ENCODE results near the gene SLC49A3. TPM values are rescaled to one million over a fixed set of nuclear protein-coding genes. Genes with fewer than 3 reads are reported as not detected.

The SLC49A3 gene
- total and polyA plus RNA-seq, 10 of the 15 experiments (the other 5 are each of a cell fraction or from before 2014, with no cell fraction given), result 0.09 to 0.85 (median 0.18) TPM; not detected in 4

DNA sequence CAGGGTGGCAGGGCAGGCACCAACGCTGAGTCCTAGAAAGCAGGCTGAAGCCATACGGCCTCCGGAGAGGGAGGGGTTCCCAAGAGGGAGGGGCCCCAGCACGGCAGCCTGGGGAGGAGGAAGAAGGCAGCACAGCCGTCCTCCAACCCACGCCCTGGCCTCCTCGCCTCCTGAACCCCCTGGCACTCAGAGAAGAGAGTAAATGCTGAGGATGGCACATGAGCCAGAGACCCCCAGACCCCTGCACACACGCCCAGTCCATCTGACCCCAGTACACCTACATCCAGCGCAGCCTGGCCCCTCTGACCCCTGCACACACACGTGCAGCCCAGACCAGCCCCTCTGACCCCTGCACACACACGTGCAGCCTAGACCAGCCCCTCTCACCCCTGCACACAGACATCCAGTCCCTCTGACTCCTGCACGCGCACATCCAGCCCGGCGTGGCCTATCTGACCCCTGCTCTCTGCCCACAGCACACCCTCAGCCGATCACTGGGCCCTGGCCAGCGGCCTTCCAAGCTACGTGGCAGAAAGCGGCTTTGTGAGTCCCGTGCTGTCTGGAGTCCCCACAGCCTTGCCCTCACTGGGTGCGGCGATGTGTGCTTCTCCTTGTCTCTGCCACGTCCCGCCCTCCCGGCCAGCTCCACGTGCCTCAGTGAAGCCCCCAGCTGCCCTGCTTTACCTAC, 33.3 kb downstream of the SLC49A3 start:
- Histone ChIP-seq H3K4me3 (no peak overlapping the region), H3K27me3 (replicated peaks in 1 of 2; ENCODE audit: control insufficient read depth in 2 of 2, insufficient read depth in 2 of 2, low read length in 1 of 2) (no peaks in the 10 kb centered on the region), H3K4me2 (ENCODE audit: control insufficient read depth, insufficient read depth) (no peak overlapping the region), H3K9ac (ENCODE audit: control insufficient read depth, insufficient read depth, low read length) (no peak overlapping the region), H2AFZ (ENCODE audit: control insufficient read depth, low read depth, low read length) (no peak overlapping the region), H4K20me1 (ENCODE audit: control insufficient read depth, insufficient read depth) (no peaks in the 10 kb centered on the region), H3K36me3 (ENCODE audit: control insufficient read depth in 2 of 2, insufficient read depth in 2 of 2, low read length in 1 of 2) (no peaks in the 10 kb centered on the region), H3K27ac (ENCODE audit: control insufficient read depth, insufficient read depth) (no peak overlapping the region), H3K79me2 (ENCODE audit: control insufficient read depth, insufficient read depth, low read length) (no peaks in the 10 kb centered on the region), H3K4me1 (ENCODE audit: control insufficient read depth, insufficient read depth, low read length) (no peaks in the 10 kb centered on the region), H3K9me3 (replicated peaks; ENCODE audit: control insufficient read depth, insufficient read depth, low read length) (no peaks in the 10 kb centered on the region; the same call in 2 of the 3 replicates)
- no TSS peak for BruUV-seq (replicated peaks)
- intact Hi-C loops (cut with micrococcal nuclease; ENCODE audit: unreplicated experiment) (no loop called here), in situ Hi-C loops (cut with MboI) (no loop called here)
- RAD21 ChIA-PET (ENCODE audit: unreplicated experiment), result no interaction called here
- CTCF ChIA-PET, result no interaction called here
- 50% methylated on average over 22 of the region's 26 CpGs for WGBS (ENCODE audit: insufficient coverage, insufficient replicate concordance, low lambda C conversion rate, missing lambda C conversion rate)
- SMC1A ChIA-PET (ENCODE audit: uncharacterized antibody, unreplicated experiment), result no interaction called here
- FAIRE-seq, result no peak
- no peak for ATAC-seq
- POLR2A ChIA-PET, result no interaction called here
- DNase-seq (ENCODE audit: low read depth, low spot score), result no peak
- TF ChIP-seq SUPT20H (IDR thresholded peaks at IDR 0.05; ENCODE audit: borderline replicate concordance, control insufficient read depth, low read depth, low read length), result no peak
- TF ChIP-seq ZBED1 (IDR thresholded peaks at IDR 0.05; ENCODE audit: borderline replicate concordance), result no peak
- TF ChIP-seq, protein P1, sequence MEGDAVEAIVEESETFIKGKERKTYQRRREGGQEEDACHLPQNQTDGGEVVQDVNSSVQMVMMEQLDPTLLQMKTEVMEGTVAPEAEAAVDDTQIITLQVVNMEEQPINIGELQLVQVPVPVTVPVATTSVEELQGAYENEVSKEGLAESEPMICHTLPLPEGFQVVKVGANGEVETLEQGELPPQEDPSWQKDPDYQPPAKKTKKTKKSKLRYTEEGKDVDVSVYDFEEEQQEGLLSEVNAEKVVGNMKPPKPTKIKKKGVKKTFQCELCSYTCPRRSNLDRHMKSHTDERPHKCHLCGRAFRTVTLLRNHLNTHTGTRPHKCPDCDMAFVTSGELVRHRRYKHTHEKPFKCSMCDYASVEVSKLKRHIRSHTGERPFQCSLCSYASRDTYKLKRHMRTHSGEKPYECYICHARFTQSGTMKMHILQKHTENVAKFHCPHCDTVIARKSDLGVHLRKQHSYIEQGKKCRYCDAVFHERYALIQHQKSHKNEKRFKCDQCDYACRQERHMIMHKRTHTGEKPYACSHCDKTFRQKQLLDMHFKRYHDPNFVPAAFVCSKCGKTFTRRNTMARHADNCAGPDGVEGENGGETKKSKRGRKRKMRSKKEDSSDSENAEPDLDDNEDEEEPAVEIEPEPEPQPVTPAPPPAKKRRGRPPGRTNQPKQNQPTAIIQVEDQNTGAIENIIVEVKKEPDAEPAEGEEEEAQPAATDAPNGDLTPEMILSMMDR (IDR thresholded peaks at IDR 0.05 in 2 of 3, conservative IDR thresholded peaks at IDR 0.05 in 1 of 3; ENCODE audit: control insufficient read depth in 2 of 3, extremely low read depth in 1 of 3, insufficient read depth in 1 of 3, low read depth in 3 of 3, low read length in 3 of 3), result no peak
- TF ChIP-seq WRNIP1 (IDR thresholded peaks at IDR 0.05; ENCODE audit: borderline replicate concordance, low read depth, low read length), result no peak
- TF ChIP-seq, protein P2, sequence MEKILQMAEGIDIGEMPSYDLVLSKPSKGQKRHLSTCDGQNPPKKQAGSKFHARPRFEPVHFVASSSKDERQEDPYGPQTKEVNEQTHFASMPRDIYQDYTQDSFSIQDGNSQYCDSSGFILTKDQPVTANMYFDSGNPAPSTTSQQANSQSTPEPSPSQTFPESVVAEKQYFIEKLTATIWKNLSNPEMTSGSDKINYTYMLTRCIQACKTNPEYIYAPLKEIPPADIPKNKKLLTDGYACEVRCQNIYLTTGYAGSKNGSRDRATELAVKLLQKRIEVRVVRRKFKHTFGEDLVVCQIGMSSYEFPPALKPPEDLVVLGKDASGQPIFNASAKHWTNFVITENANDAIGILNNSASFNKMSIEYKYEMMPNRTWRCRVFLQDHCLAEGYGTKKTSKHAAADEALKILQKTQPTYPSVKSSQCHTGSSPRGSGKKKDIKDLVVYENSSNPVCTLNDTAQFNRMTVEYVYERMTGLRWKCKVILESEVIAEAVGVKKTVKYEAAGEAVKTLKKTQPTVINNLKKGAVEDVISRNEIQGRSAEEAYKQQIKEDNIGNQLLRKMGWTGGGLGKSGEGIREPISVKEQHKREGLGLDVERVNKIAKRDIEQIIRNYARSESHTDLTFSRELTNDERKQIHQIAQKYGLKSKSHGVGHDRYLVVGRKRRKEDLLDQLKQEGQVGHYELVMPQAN (conservative IDR thresholded peaks at IDR 0.05), result no peak
- TF ChIP-seq ZBTB33 (IDR thresholded peaks at IDR 0.05), result no peak
- no peak for TF ChIP-seq TCF12 (IDR thresholded peaks at IDR 0.05; ENCODE audit: low read depth, low read length)
- TF ChIP-seq PRDM15 (CRISPR knock-in tag; IDR thresholded peaks at IDR 0.05), result no peak

Data from GM12878 (cell line).